GM20431 (cell line): ENCODE measurements around the gene DVL2.
"Not testable (repeated sequence)": the region's sequence is repeated elsewhere in the genome, so short reads cannot be mapped to it uniquely, and the experiment has no call there.

Experiments used
- in situ Hi-C: fragments of 300-500 bp; cut with MseI, MboI; formaldehyde crosslinking; loops from one replicate; pipeline ENCODE4 v1.15.0; 2020; ENCODE audit warnings: low sequenced_read_pairs; ENCODE audit not compliant: unreplicated experiment

The DVL2 gene

DNA sequence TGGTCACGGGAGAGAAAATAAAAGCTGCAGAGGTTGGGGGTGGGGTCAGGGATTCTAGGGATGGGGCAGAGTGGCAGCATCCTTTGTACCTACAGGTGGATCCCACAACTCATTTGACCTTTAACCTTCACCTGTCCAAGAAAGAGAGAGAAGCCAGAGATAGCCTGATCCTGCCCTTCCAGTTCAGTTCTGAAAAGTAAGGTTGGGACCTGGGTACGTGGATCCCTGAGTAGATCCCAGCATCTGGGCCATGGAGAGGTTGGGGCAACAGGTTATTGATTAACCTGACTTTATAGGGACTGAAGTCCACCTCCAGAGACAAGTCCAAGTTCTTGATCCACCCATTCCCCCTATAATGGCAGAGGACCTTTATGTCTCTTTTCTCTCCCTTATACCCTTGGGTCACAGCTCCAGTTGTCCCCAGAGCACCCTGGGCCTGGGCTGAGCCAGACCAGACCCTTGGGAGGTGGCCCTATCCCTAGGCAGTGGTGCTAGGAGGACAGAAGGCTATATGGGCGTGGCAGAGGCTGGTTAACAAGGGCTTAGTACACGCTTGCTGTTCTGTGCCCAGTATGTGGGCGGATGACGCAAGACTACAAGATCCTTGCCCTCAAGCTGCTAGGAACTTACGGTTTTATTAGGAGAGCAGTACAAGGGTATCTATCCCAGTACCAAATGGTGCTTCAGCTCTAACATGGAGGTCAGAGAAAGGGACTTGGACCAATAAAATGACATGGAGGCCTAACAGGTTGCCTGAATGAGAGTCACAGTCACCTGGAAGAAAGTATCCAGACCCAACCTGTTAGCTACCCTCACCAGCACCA, 24.6 kb upstream of the DVL2 start:
- in situ Hi-C loops, result no loop called here

DNA sequence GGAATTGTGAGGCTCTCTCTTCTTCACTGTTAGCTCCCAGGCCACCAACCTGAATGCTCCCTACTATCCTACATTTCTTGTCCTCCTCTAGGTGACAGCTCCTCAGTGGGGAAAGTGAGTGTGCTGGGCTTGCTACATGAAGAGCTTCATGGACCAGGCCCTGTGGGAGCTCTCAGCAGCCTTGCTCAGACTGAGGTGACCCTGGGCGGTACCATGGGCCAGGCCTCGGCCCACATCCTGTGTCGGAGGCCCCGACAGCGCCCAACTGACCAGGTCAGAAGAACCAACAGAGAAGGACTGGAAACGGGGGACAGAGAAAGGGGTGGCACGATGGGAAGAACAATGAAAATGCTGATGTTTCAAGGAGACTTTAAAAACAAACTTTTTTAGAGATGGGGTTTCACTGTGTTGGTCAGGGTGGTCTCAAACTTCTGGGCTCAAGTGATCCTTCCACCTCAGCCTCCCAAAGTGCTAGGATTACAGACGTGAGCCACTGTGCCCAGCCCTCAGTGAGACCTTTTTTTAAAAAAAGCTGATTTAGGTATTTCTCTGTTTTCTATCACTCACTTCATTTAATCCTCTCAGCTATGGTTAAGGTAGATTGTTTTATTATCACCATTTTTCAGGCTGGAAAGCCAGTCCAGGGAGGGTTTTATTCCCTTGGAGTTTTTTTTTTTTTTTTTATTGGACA, 22.6 kb upstream of the DVL2 start:
- in situ Hi-C loops, result no loop called here

DNA sequence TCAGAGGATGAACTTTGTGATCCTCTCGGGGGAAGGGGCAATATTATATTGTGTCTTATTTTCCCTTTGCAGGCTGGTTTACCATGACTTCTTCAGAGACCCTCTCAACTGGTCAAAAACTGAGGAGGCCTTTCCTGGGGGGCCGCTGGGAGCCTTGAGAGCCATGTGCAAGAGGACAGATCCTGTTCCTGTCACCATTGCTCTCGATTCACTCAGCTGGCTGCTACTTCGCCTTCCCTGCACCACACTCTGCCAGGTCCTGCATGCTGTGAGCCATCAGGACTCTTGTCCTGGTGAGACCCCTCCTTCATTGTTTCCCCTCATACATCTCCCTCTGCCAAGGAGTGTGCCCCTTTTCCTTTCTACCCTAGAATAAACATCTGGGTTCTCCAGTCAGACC, 20.2 kb upstream of the DVL2 start:
- in situ Hi-C loops, result no loop called here

DNA sequence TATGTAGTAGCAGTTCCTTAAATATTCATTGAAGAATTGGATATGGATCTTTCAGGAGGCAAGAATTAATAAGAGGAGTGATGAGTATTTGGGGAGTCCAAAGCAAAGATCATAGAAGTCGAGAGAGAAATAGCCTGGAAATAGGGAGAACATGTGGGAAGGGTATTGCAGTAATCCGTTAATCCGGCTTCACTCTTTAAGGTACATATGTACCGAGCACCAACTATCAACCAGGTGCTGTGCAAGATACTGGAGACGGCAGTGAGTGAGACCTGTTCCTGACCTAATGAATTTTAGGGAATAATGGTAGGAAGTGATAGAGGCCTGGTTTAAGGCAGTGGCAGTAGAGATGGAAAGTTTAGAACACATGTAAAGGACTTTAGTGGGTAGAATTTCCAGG, 18.8 kb upstream of the DVL2 start:
- in situ Hi-C loops, result no loop called here

DNA sequence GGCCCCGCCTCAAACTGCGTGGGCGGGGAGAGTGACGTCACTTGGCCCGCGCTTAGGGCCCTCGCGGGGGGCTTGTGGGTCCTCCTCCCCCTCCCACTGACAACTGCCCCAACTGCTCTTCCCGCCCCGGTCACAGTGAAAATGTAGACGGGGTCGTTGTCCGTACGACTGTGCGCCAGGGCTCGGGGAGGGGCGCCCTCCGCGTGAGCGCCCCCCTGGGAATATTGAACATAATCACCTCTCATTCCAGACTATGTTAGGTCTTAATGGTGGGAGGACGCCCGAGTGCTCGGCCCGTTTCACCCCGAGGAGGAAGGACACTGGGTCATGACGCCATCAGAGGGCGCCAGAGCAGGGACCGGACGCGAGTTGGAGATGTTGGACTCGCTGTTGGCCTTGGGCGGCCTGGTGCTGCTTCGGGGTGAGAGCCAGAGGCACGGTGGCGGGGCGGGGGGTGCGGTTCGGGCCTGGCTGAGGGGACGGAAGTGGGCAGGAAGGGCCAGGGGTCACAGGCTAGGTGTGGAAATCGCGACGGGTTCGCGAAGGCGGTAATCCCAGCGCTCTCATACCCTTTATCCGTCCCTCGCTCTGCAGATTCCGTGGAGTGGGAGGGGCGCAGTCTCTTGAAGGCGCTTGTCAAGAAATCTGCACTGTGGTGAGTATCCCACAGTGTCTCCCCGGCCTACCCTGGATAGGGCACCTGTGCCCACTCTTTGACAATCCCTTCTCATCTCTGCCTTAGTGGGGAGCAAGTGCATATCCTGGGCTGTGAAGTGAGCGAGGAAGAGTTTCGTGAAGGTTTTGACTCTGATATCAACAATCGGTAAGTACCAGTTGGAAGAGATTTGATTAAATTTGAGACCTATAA, 18.1 kb upstream of the DVL2 start, which contains the start of gene ELP5:
Gene ELP5 (plus strand): TSS at position 40 of the 868 bp plus-strand sequence. CDS start 336 bp downstream, at position 376.
- in situ Hi-C loops, result no loop called here

DNA sequence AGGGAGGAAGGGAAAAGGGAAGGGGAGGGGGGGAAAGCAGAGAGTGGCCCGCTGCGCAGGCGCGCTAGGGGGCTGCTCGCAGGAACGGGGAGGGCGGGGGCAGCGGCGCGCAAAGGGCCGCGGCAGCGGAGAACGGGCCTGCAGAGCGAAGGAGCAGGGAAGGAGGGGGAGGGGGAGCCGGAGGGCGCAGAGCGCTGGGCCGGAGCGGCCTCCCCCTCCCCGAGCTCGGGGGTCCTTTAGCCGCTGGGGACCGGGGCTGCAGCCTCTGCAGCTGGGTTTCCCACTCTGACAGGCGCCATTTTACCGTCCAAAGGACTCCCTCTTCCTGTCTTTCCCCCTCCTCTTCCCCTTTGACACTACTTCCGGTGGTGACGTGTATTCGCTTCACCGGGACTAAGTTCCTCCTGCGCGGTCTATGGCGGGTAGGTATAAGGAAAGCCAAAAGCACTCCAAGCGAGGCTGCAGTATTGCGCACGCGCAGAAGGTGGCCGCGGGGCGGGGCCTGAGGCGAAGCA, 17.4 kb upstream of the DVL2 start, which contains the start of gene CTDNEP1:
Gene CTDNEP1 (minus strand): TSS at position 74 of the 515 bp plus-strand sequence. CDS start 438 bp downstream, outside the sequence.
- in situ Hi-C loops, result no loop called here

DNA sequence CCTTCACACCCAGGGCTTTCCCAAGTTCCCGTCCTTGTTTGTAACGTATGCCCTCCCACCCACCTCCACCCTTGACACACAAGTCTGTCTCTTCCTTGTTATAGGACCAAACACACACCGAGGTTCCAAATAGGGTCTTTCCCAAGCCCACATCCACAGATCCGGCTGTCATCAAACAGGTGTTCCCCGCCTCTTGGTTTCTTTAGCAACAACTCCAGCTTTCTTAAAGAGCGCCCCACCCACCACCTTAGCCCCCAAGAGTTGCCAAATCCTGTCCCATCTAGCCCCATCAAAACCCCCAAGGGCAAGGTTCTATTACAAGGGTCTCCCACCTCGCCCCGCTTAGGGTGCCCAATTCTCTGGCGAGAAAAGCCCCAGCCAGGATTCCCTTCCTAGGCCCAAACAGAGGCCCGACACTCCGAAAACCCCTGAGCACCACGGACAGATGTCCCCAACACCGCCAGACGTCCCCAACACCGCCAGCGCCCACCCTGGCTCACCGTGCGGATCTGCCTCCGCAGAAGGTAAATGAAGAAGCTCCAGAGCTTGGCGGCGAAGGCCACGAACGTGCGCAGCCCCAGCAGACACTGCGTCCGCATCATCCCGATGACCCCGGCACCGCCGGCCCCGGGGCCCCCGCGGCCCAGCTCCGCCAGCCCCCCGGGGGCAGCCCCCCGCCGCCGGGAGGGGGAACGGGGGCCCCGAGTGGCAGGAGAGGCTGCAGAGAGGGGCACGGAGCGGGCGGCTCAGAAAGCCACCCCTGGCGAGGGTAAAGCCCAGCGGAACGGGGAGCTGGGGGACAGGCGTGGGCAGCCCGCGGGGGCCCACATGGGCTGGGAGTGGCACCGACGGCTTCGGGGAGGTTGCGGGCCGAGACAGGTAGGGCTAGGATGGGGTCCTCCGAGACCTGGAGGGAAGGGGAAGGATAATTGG, 16.6 kb upstream of the DVL2 start:
- in situ Hi-C loops, result no loop called here

DNA sequence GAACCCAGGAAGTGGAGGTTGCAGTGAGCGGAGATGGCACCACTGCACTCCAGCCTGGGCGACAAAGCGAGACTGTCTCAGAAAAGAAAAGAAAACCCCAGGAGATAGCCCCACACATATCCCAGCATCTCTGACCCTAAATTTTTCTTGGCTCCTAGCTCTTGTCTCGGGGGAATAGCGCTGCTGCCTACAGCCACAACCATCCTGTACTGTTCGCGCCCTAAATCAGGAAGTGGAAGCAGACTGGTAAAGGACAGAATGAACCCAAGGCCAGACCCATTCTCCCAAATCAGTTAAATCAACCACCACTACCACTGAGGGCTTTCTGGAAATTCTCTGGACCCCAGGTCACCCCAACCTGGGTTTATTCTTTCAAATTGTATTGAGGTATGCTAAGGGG, 15.5 kb upstream of the DVL2 start:
- in situ Hi-C loops, result no loop called here

DNA sequence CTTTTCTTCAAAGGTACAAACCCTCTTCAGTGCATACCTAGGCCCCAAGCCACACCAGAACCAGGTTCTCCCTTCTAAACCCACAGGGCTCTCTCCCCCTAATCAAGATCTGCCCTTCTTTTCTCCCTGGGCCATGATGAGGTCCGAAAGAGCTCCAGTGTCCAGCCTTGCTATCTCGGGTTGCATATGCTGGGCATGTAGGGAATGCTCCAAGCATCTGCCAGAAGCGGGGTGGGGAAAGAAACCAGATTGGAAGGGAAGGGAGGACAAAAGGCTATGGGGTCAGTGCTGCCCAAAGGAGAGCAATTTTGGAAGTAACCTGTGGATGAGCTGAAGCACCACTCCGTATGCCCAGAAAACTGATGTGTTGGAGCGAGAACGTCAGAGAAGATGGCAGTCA, 14.9 kb upstream of the DVL2 start:
- in situ Hi-C loops, result no loop called here

DNA sequence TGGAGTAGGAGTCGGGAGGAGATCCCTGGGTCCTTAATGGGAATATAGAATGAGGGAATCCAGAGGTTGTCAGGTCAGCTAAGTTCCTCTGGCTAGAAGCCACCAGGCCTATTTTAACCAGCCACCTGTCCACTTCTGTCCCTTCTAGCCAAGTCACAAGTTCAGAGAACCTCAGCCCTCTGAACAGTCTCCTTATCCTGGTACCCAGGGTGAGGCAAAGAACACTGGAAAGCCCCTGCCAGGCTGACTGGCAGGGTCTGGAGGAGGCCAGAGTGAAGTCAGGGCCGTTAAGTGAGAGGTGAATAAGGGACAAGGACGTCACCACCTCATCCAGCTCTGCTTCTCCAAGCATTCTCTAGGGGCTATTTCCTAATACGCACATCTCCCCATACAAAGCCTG, 14.5 kb upstream of the DVL2 start:
- in situ Hi-C loops, result no loop called here

DNA sequence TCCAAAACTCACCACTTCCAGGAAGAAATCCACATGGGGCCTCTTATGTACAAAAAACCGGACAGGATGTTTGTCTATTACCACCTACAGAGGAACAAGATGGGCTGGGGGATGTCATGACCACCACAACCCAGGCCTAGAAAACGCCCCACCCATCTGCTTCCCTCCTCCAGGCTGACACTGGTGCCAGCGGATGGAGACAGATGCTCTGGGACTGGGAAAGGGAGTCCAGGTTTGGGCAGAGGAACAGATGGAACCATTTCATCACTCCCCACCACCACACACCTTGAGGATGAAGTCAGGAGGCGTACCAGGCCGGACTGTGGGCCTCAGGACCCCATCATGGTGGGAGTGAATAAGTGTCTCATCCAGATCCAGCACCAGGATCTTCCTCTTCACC, 12.5 kb upstream of the DVL2 start:
- in situ Hi-C loops, result no loop called here

DNA sequence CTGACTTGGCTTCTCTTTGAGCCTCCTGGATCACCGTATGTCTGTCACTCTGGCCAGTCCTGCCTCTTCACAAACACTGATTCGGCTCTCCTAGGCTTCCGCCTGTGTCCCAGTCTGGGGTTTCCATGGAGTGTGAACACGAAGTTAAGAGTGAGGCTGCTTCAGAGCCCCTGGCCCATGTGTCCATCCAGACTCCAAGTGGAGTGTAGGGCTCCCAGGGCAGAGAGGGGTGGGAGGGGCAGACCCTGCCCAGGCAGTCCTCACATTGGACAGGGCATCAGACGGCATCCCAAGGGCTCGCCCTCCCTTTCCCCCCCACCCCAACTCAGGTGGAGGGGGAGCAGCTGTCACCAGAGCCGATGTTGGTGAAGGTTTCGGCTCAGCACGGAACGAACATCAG, 9.5 kb upstream of the DVL2 start:
- in situ Hi-C loops, result not testable (repeated sequence)

DNA sequence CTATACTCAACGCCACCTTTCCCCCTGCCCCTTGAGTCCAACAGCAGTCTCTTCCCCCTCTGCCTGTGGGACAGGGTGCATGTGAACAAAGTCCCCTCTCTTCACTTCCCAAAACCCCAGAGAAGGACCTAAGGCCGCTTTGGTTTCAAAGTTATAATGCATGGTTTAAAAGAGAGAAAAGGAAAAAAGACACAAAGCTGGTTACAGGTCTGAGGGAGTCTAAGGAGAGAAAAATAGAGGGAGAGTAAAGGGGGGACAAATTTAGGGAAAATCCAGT, 9.1 kb upstream of the DVL2 start:
- in situ Hi-C loops, result no loop called here

DNA sequence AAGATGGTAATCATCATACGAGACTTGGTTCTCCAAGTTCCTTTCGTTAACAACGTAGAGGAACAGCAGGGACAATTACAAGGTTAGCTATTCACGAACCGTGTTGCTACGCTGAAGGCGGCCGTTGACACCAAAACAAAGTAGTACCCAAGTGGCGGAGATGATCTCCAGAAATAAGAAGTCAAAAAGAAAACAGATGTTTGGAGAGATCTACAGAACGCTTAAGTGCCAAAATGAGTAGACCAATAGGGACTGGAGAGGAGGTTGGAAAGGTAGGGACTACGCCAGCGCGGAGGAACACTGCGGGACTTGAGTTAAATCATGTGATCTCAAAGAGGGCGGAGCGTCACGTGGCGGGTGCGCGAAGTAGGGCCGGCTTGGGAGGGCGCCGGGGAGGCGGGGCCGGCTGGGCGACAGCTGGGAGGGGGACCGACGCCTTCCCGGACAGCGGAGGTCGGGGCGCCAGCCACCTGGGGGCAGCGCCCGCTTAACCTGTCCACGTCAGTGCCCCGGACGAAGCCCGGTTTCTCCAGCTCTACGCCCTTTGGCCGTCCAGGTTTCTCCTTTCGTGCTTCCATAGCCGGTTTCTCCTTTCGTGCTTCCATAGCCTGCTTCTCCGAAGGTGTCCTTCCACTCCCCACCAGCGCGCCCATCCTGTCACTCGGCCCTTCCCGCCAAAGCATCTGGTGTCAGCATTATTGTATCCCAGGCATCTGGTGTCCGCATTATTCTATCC, 8.6 kb upstream of the DVL2 start:
- in situ Hi-C loops, result no loop called here

DNA sequence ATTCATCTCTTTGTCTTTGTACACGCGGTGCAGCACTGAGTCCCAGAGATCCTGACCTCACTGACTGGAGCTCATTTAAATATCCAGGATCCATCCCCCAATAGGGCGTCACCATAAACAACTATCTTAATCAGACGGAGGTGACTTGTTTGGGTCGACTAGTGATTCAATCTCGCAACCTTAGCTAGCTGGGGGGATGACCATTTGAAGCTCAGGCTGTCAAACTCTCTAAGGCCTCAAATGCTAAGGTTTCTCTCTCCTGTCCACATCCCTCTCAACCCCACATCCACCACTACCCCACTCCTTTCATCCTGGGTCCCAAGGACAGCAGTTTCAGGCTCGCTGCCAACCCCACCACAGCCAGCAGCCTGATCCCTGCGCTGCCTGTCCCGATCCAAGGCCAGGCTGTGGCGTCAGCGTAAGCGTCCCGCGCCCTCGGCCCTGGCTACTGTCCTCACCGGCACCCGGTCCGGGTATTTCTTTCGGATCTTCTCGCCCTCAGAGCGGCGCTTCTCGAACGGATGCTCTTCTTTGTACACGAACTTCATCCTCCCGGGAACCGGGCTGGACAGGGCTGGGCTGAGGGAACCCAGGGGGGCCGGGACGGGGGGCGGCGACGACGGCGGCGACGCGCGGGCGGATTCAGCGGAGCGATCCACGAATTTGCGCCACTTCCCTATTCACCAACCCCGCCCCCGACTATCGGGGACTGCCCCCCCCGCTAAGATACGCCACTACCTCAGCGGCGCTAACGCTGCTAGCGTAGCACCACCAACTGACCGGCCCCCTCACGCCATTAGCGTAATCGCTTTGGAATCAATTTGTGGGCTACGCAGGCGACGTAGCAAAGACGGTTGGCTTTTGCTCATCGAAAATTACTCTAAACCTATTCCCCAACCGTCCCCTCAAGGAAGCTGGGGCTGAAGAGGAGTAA, 7.7 kb upstream of the DVL2 start, which contains the start of gene GABARAP:
Gene GABARAP (minus strand): TSS at position 667 of the 934 bp plus-strand sequence. CDS start 119 bp downstream, at position 548.
- in situ Hi-C loops, result no loop called here

DNA sequence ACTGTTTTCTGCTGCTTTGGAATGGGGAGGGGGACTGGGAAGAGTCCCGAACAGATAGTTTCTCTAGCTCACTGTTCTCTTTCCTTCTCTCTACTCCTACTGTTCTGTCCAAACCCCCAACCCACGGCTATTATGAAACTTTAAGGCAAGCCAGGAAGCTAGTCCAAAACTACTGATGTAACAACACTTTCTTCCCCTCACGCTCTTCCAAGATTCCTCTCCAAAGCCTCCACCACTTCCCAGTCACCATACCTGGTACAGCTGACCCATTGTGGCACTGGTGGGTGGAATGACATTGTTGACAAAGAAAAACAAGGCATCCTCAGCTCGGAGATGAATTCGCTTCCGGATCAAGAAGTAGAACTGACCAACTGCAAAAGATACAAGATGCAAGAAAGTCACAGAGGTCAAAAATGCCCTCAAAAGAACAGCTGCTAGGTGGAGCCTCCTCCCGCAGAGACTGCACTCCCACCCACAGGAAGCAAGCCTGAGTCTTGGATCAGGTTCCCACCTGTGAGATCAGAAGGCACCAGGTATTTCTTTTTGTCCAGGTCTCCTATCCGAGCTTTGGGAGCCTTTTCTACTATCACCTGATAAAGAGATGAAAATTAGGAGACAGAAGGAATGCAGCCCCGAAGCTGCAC, 6.9 kb upstream of the DVL2 start:
- in situ Hi-C loops, result no loop called here

DNA sequence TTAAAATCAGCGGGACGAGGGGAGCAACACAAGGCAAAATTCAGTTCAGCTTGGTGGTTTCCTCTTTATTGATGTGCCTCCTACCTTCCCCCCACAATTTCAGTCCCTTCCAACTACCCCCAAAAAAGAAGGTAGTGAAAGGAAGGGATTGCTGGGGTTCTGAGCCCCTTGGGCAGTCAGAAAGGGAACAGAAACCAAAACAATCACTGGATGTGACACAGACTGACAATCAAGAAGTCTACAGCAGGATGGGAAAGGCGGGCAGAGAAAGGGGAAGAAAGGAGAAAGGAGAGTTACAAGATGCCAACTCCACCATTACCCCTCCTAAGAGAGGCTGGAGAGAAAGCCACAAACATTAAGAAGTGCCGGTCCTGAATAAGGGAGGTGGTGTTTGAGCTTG, 6.1 kb upstream of the DVL2 start:
- in situ Hi-C loops, result no loop called here
